A172 (cell line): ENCODE data around the gene COL5A1. TPM values are rescaled to one million over a fixed set of nuclear protein-coding genes. Genes with fewer than 3 reads are reported as not detected.
"Not testable (repeated sequence)": the region's sequence is repeated elsewhere in the genome, so short reads cannot be mapped to it uniquely, and the experiment has no call there.

Source experiments
- DNase-seq: peaks from one replicate; pipeline ENCODE4 v3.0.0-alpha.2; 2015; ENCODE audit warnings: low spot score
- total RNA-seq: library from RNA; depleted of rRNA; stranded (reverse); fragments of >200 nt; shearing (Covaris generic); gene quantifications from 2 replicates; pipeline ENCODE4 v1.2.3, GENCODE V29; 2014

The COL5A1 gene
- total RNA-seq, 1 experiment from 2014 or later: 185 TPM

GRCh38 chr9:134852906-134853654, 211.5 kb downstream of the COL5A1 start:
- no peak for DNase-seq

- DNase-seq: no peak
Measured at GRCh38 chr9:134853893-134854292, 212.3 kb downstream of the COL5A1 start.

DNA sequence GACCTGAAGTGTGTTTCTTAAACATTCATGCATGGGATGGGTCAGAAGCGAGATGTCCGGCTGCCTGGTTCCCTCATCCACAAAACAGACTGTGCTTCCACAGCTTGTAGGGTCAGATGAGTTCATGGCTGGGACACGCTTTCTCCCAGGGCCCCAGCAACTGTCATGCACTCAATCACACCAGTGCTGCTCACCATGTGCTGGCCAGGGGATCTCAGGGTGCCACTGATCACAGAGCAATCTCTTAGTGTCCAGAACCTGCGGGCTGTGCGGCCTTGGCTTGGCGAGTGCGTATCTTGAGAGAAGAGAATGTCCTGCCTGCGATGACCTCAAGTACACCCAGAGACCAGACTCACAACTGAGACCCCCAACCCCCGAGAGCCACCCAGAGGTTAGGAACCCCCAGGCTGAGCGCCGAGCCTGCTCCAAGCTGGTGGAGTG, 213.0 kb downstream of the COL5A1 start:
- no peak for DNase-seq

DNA sequence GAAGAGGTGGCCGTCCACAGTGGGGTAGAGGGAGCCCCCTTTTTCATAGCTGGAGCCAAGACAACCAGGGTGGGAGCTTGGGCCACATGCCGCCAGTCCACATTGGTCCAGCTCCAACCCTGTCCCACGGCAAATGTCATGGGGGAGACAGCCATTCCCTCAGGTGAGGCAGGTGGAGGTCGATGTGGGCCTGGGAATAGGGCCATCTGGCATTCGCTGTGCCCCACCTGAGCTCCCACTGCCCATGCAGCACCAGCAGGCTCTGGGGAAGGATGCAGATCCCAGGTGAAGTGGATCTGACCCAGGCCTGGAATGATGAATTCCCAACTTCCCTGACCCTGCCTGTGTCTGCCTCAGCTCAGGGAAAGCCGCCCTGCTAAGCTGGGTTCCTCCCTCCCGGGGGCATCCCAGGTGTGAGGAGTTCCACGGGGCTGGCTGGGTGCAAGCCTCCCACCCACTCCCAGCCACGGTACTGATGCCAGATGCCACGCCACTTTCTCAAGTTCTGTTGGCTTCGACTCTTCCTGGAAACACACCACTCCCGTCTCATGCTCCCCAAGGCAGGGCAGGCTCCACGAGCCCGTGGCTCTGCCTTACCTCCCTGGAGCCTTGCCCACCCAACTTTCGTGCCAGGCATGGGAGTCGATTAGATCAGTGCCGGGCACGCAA, 213.8 kb downstream of the COL5A1 start:
- DNase-seq: no peak

- DNase-seq: no peak
Measured at GRCh38 chr9:134855900-134856377, 214.3 kb downstream of the COL5A1 start.

DNA sequence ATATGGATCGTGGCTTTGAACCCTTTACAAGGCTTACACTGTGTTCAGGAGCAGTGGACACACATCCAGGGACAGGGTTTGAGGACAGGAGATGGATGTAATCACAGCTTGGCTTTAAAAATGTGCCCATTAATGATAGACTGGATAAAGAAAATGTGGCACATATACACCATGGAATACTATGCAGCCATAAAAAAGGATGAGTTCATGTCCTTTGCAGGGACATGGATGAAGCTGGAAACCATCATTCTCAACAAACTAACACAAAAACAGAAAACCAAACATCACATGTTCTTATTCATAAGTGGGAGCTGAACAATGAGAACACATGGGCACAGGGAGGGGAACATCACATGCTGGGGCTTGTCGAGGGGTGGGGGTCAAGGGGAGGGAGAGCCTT, 215.8 kb downstream of the COL5A1 start:
- DNase-seq: not testable (repeated sequence)

DNA sequence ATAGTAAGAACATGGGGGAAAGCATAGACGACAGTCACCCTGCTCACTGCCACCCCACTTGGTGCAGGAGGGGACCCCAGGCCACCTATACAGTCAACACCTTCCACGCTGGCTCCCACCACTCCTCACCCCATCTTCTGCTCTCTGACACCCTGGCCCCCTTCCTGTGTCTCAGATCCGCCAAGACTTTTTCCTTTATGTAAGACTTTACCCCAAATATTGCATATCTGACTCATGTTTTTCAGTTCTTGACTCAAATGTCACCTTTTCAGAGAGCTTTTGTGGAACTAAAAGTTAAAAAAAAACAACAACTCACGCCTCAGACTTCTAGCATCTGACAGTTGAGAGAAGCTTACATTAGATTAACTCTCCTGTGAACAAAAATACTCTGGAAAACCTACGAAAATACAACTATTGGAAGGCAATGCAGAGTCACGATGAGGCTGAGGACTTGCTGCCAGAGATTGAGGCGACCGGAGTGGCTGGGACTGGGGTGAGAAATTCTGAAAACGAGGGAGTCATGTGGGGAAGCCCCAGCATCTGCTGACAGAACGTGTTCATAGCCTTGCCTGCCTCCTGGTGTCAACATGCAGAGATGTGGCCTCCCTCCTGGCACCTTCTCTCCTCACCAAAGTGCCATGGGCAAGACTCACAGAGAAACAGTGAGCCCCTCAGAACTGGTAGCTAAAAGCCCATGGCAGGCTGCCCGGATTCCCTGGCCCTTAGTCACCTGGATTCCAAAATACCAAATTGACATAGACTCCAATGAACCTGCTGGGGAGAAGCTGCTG, 216.6 kb downstream of the COL5A1 start:
- peak; percentile 92 for DNase-seq

DNA sequence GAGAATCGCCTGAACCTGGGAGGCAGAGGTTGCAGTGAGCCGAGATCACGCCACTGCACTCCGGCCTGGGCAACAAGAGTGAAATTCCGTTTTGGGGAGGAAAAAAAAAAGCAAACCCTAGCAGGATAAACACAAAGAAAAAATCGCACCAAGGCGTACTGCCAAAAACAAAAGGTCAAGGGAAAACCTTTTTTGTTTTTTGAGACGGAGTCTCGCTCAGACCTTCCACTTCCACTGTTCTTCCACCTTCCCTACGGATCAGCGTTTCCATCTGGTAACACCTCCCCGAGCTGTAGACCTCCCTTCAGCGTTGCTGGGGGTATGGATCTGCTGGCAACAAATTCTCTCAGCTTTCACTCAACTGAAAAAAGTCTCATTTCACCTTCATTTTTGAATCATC, 218.9 kb downstream of the COL5A1 start:
- no peak for DNase-seq

GRCh38 chr9:134861595-134862334, 220.2 kb downstream of the COL5A1 start:
- DNase-seq: no peak

GRCh38 chr9:134863306-134863902, 221.8 kb downstream of the COL5A1 start:
- DNase-seq: peak; percentile 71

GRCh38 chr9:134863941-134864820, 222.6 kb downstream of the COL5A1 start:
- DNase-seq: no peak

DNA sequence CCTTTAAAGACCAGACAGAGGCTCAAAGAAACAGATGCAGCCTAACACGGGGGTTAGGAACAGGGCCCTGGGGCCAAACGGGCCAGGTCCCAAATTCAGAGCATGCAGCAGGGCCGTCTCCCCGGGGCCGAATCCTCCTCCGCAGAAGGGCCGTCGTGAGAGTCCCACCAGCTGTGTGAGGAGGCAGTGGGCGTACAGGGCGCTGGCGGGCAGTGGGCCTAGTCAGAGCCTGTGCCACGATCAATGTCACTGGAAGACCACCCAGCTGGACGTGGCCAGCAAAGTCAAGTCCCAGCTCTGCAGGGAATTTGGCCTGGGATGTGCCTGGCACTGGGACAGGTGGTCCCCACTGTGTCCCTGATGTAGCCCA, 223.2 kb downstream of the COL5A1 start:
- DNase-seq: no peak

DNA sequence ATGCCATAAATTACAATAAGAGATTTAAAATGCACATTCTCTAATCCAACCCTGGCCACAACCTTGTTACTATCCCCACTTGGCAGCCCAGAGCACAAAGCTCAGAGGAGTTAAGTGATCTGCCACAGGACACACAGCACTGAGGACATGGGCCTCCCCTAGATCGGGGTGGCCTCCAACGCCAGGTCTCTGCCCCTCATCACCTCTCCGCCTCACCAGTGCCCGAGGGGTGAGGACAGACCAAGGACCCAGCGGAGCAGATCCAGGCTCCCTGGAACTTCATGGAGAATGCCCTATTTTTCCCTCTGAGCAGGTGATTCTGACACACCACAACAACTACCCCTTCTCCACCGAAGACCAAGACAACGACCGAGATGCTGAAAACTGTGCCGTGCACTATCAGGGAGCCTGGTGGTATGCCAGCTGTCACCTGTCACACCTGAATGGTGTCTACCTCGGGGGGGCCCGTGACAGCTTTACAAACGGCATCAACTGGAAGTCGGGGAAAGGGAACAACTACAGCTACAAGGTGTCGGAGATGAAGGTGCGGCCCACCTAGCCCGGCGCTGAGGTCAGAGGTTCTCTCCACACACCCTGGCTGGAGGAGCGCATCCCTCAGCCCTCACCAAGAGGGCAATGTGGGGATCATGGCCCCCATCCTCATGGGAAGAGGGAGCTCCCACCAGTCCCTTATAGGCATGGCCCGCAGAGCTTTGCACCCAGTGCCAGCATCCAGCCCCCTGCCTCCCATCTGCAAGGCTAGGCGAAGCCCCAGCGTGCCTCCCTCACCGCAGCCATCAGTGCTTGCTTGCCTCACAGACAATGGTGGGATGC, 226.5 kb downstream of the COL5A1 start:
- DNase-seq: no peak

- no peak for DNase-seq
Measured at GRCh38 chr9:134868751-134869553, 227.3 kb downstream of the COL5A1 start.

DNA sequence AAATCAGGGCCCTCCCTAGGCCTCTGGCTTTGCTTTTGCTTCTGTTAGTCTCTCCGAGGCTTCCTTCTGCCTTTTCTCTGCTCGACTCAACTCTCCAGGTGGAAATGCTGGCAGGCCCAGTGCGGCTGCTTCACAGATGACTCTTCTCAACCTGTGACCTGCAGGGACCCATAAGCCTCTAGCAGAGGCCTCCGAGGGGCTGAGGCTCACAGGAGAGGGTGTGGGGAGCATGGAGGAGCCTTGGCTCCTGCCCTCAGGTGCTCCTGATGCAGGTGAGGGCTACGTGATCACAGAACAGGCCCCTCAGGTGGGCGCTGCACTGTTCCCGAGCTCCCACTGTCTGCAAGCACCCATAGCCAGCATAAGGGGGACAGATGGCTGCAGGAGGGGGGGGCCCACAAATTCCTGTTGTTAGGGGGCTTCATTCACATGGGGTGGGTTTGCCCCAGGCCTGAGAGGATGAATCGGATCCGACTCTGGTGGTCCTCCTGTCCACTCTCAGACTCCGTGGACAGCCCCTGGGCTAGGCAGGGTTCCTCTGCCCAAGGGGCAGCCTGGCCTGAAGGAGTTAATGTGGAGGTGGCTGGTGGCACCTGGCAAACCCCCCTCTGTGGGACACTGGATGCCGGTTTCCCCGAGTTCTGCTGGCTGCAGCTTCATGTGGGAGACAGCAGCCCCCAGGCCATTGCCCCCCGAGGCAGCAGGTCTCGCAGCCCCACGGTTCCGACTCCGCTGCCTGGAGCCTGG, 228.1 kb downstream of the COL5A1 start:
- no peak for DNase-seq

DNA sequence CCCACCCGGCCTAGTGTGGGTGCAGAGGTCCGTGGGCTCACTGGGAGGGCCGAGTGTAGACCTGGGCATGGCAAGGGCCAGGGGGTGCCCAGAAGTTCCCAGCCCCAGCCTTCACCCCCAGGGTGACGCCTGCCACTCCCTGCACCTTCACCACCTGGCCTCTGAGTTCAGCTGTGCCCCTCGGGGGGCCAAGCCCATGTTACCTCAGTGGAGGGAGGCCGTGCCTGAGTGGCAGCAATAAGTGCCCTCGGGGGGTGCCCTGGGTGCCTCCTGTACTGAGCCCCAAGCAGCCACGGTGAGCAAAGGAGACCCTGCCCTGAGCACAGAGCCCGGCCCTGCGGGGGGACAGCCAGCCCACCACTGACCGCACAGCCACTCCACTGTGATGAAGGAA, 228.7 kb downstream of the COL5A1 start:
- no peak for DNase-seq

- DNase-seq: no peak
Measured at GRCh38 chr9:134870746-134871662, 229.4 kb downstream of the COL5A1 start.
